ENCODE data around the gene CCL14. TPM values are rescaled to one million over a fixed set of nuclear protein-coding genes. Genes with fewer than 3 reads are reported as not detected.
A peak's percentile ranks its signal among the peaks of the same experiment; 100 is the strongest.

Gene CCL14
- total and polyA plus RNA-seq, 2 of the 13 experiments (the other 11 are each of a cell fraction or from before 2014, with no cell fraction given) = 1.1 to 1.7 TPM

DNA sequence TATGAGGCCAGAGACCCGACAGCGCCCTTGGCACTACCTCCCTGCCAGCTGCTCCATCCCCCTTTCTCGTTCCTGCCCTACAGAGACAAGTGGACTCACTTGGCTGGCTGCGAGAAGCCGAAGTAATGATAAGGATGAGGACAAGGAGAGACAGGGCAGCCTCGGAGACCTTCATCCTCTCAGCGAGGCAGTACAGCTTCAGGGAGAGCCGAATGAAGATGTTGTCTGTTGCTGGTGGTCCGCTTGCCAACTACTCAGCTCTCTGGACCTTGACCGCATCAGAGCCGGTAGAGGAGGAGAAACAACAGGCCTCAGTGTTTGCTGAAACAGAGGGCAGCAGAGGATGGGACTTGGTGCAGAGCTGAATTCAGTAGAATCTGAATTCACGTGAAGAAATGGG is 5.3 kb downstream of the CCL14 start, which contains the start of gene CCL16 (continued):
- TF ChIP-seq POLR2G (IDR thresholded peaks at IDR 0.05; ENCODE audit: low read depth, low read length) (peak; percentile 73), TAF1 (CRISPR knock-in tag; IDR thresholded peaks at IDR 0.05) (peak; percentile 37; the same call in 1 of the 2 replicates), RARA (CRISPR knock-in tag; IDR thresholded peaks at IDR 0.05) (peak; percentile 47), MIXL1 (CRISPR knock-in tag; IDR thresholded peaks at IDR 0.05) (no peak), FOXK1 (CRISPR knock-in tag; IDR thresholded peaks at IDR 0.05; ENCODE audit: borderline replicate concordance, low read depth) (peak; percentile 14; the same call in 1 of the 2 replicates), HNF4A (CRISPR knock-in tag; IDR thresholded peaks at IDR 0.05) (peak; percentile 86), POLR2A (IDR thresholded peaks at IDR 0.05; ENCODE audit: insufficient read depth in 1 of 2, low read depth in 2 of 2, low read length in 2 of 2) (peak; percentile 40 to 46; a peak in 1 of 4 replicates), RXRB (CRISPR knock-in tag; IDR thresholded peaks at IDR 0.05; ENCODE audit: borderline replicate concordance) (peak; percentile 28; the same call in 1 of the 2 replicates), SP5 (CRISPR knock-in tag; IDR thresholded peaks at IDR 0.05; ENCODE audit: borderline replicate concordance, low read depth) (peak; percentile 60; the same call in 1 of the 2 replicates), RXRA (CRISPR knock-in tag; IDR thresholded peaks at IDR 0.05) (no peak; the same call in 1 of the 2 replicates), TBX2 (CRISPR knock-in tag; IDR thresholded peaks at IDR 0.05; ENCODE audit: borderline replicate concordance) (no peak), ZNF674 (CRISPR knock-in tag; IDR thresholded peaks at IDR 0.05; ENCODE audit: low read depth) (no peak), SNAI1 (CRISPR knock-in tag; IDR thresholded peaks at IDR 0.05; ENCODE audit: borderline replicate concordance) (no peak)
- TF ChIP-seq, protein P1, sequence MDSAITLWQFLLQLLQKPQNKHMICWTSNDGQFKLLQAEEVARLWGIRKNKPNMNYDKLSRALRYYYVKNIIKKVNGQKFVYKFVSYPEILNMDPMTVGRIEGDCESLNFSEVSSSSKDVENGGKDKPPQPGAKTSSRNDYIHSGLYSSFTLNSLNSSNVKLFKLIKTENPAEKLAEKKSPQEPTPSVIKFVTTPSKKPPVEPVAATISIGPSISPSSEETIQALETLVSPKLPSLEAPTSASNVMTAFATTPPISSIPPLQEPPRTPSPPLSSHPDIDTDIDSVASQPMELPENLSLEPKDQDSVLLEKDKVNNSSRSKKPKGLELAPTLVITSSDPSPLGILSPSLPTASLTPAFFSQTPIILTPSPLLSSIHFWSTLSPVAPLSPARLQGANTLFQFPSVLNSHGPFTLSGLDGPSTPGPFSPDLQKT (CRISPR knock-in tag; IDR thresholded peaks at IDR 0.05; ENCODE audit: borderline replicate concordance) = no peak

DNA sequence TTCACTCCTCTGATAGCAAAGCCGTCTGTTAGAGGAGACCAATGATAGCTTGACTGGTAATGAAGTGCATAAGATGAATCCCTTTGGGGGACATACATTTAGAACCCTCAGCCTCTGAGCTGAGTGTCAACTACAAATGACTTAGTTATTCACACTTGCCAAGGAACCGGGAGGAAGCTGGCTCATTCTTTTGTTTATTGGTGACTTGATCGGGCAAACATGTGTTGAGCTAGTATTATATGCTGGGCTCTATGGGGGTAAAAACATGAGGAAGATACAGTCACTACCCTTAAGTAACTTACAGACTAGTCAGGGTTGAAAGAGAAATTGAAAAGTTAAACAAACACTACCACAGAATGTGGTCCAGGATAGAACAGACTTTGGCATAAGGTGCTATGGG is 8.2 kb downstream of the CCL14 start:
- in situ Hi-C loops (cut with HindIII; ENCODE audit: extremely low pct_ligation_motif_present, low pct_unique_long_range_greater_than_20kb) = no loop called here
- TF ChIP-seq ZNF879 (CRISPR knock-in tag; IDR thresholded peaks at IDR 0.05) (no peak), FOXK1 (CRISPR knock-in tag; IDR thresholded peaks at IDR 0.05; ENCODE audit: borderline replicate concordance, low read depth) (no peak), ONECUT2 (CRISPR knock-in tag; IDR thresholded peaks at IDR 0.05) (no peak)
- TF ChIP-seq, protein P2, sequence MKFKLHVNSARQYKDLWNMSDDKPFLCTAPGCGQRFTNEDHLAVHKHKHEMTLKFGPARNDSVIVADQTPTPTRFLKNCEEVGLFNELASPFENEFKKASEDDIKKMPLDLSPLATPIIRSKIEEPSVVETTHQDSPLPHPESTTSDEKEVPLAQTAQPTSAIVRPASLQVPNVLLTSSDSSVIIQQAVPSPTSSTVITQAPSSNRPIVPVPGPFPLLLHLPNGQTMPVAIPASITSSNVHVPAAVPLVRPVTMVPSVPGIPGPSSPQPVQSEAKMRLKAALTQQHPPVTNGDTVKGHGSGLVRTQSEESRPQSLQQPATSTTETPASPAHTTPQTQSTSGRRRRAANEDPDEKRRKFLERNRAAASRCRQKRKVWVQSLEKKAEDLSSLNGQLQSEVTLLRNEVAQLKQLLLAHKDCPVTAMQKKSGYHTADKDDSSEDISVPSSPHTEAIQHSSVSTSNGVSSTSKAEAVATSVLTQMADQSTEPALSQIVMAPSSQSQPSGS (CRISPR knock-in tag; IDR thresholded peaks at IDR 0.05) = no peak
- WGBS (ENCODE audit: low lambda C conversion rate) = 92% methylated on average over 3 of the region's 3 CpGs
- Histone ChIP-seq H3K4me1 (ENCODE audit: insufficient read depth, low read length) (peaks cover 94% of the 10 kb centered on the region), H3K9ac (ENCODE audit: insufficient read depth, low read depth, low read length) (no peak overlapping the region), H3K4me3 (replicated peaks in 1 of 3; ENCODE audit: insufficient read depth in 1 of 3, low read depth in 2 of 3, low read length in 3 of 3) (no peak overlapping the region), H3K9me3 (ENCODE audit: low read length) (no peaks in the 10 kb centered on the region), H3K27me3 (ENCODE audit: control insufficient read depth in 1 of 2, insufficient read depth in 2 of 2, low read length in 2 of 2) (no peaks in the 10 kb centered on the region; a peak in 1 of 5 replicates), H3K79me2 (ENCODE audit: insufficient read depth, low read length) (no peaks in the 10 kb centered on the region), H3K36me3 (replicated peaks in 1 of 2; ENCODE audit: control insufficient read depth in 1 of 2, insufficient read depth in 2 of 2, low read length in 2 of 2) (no peaks in the 10 kb centered on the region), H3K27ac (ENCODE audit: extremely low read length, insufficient read depth, low read length) (no peak overlapping the region), H2AFZ (ENCODE audit: low read length) (no peak overlapping the region), H4K20me1 (ENCODE audit: insufficient read depth, low read length) (no peaks in the 10 kb centered on the region), H3K4me2 (ENCODE audit: low read depth, low read length) (no peak overlapping the region)
- FAIRE-seq (no peak), DNase-seq (ENCODE audit: low spot score) (no peak), ATAC-seq (no peak)
- BruUV-seq (replicated peaks) = no TSS peak
- CTCF ChIA-PET (ENCODE audit: low intra/inter-chr PET ratio, low total read pairs) = no interaction called here
- POLR2A ChIA-PET = interaction anchor here (1.8 to 1.9 kb wide), 2 partner anchors 21 to 23 kb away, joined by 7 to 8 read pairs; partner anchors contain the start of gene CCL15
- intact Hi-C loops (cut with micrococcal nuclease; ENCODE audit: unreplicated experiment) = no loop called here
